Skin of body (tissue), 2 donors: Measurements from ENCODE around the gene SYNPO2L. TPM values are rescaled to one million over a fixed set of nuclear protein-coding genes. Genes with fewer than 3 reads are reported as not detected.
"Not testable (repeated sequence)": the region's sequence is repeated elsewhere in the genome, so short reads cannot be mapped to it uniquely, and the experiment has no call there.

Source experiments
- DNase-seq: peaks from one replicate; lab custom pipeline; 2025; lab: John Stamatoyannopoulos, UW
- total RNA-seq: library from RNA; depleted of rRNA; stranded (reverse); fragments of >200 nt; gene quantifications from one replicate; pipeline ENCODE4 v1.2.3, GENCODE V29; 2014

The SYNPO2L gene
- total RNA-seq: 2.8 TPM

- DNase-seq: peak; percentile 34
These were observed at the start of gene SYNPO2L for GRCh38 chr10:73655990-73656298. TSS of gene SYNPO2L (minus strand) at chr10:73656029. CDS start at chr10:73655922, 107 bp downstream.

- not testable (repeated sequence) for DNase-seq
These were observed 48.1 kb upstream of the SYNPO2L start for GRCh38 chr10:73703924-73704323.

- DNase-seq: not testable (repeated sequence)
These were observed 43.0 kb upstream of the SYNPO2L start for GRCh38 chr10:73698819-73699218.

GRCh38 chr10:73697675-73698159, 41.9 kb upstream of the SYNPO2L start, which contains the start of gene AGAP5:
TSS of gene AGAP5 (minus strand) at chr10:73698109. CDS start at chr10:73697755, 354 bp downstream.
- DNase-seq: not testable (repeated sequence)

- DNase-seq: not testable (repeated sequence)
These were observed 39.5 kb upstream of the SYNPO2L start for GRCh38 chr10:73695302-73695701.

GRCh38 chr10:73690755-73691154, 34.9 kb upstream of the SYNPO2L start:
- not testable (repeated sequence) for DNase-seq

GRCh38 chr10:73689596-73689995, 33.8 kb upstream of the SYNPO2L start:
- DNase-seq: not testable (repeated sequence)

GRCh38 chr10:73687641-73688040, 31.8 kb upstream of the SYNPO2L start:
- not testable (repeated sequence) for DNase-seq

- DNase-seq: not testable (repeated sequence)
These were observed 18.7 kb upstream of the SYNPO2L start for GRCh38 chr10:73674546-73674945.

- DNase-seq: not testable (repeated sequence)
These were observed 12.5 kb upstream of the SYNPO2L start for GRCh38 chr10:73668378-73668777.

- not testable (repeated sequence) for DNase-seq
These were observed 10.5 kb upstream of the SYNPO2L start for GRCh38 chr10:73666153-73666809.

GRCh38 chr10:73665581-73665980, 9.8 kb upstream of the SYNPO2L start:
- DNase-seq: not testable (repeated sequence)

GRCh38 chr10:73664156-73665040, 8.6 kb upstream of the SYNPO2L start:
- not testable (repeated sequence) for DNase-seq

- DNase-seq: not testable (repeated sequence)
These were observed 7.8 kb upstream of the SYNPO2L start for GRCh38 chr10:73663621-73664020.

GRCh38 chr10:73662705-73663104, 6.9 kb upstream of the SYNPO2L start:
- DNase-seq: not testable (repeated sequence)

- DNase-seq: no peak
These were observed 406 bp downstream of the SYNPO2L start for GRCh38 chr10:73655257-73655989.

GRCh38 chr10:73653701-73654100, 2.1 kb downstream of the SYNPO2L start:
- no peak for DNase-seq

GRCh38 chr10:73653195-73653594, 2.6 kb downstream of the SYNPO2L start:
- no peak for DNase-seq

- no peak for DNase-seq
These were observed 5.1 kb downstream of the SYNPO2L start for GRCh38 chr10:73650537-73651331.

GRCh38 chr10:73649876-73650536, 5.8 kb downstream of the SYNPO2L start:
- no peak for DNase-seq
